ENCODE results near the gene AIMP1. TPM values are rescaled to one million over a fixed set of nuclear protein-coding genes. Genes with fewer than 3 reads are reported as not detected.

Gene AIMP1
- total and polyA plus RNA-seq, 8 donors: 13.9 to 437 (median 27.2) TPM

- TF ChIP-seq POLR2A (IDR thresholded peaks at IDR 0.05) (no peak), POLR2AphosphoS5 (IDR thresholded peaks at IDR 0.05) (no peak), CTCF (IDR thresholded peaks at IDR 0.05) (no peak), EP300 (IDR thresholded peaks at IDR 0.05) (no peak)
- intact Hi-C loops (cut with DNase I; ENCODE audit: low total_unique reads): no loop called here
Observed at GRCh38 chr4:106323119-106323518, 6.8 kb downstream of the AIMP1 start.

GRCh38 chr4:106325800-106326199 lies 9.4 kb downstream of the AIMP1 start:
- intact Hi-C loops (cut with DNase I; ENCODE audit: low total_unique reads): no loop called here
- H3K36me3 ChIP-seq: peaks cover 29 to 67% (median 64%) of the 10 kb centered on the region in 4 donors
- H3K9me3 ChIP-seq: no peaks in the 10 kb centered on the region
- H3K4me1 ChIP-seq: peaks cover 0 to 26% (median 5%) of the 10 kb centered on the region in 4 donors
- TF ChIP-seq CTCF (IDR thresholded peaks at IDR 0.05) (no peak), EP300 (IDR thresholded peaks at IDR 0.05) (no peak), POLR2A (IDR thresholded peaks at IDR 0.05) (no peak), POLR2AphosphoS5 (IDR thresholded peaks at IDR 0.05) (no peak)
- no peak for DNase-seq
- no peak overlapping the region for H3K27ac ChIP-seq
- H3K27me3 ChIP-seq: no peaks in the 10 kb centered on the region
- H3K4me3 ChIP-seq: no peak overlapping the region

More at GRCh38 chr4:106323119-106323518, 6.8 kb downstream of the AIMP1 start:
- H3K9me3 ChIP-seq: no peaks in the 10 kb centered on the region
- H3K36me3 ChIP-seq: peaks cover 25 to 45% (median 41%) of the 10 kb centered on the region in 4 donors
- no peak overlapping the region for H3K27ac ChIP-seq
- no peak overlapping the region for H3K4me3 ChIP-seq
- peaks cover 2 to 45% (median 18%) of the 10 kb centered on the region in 4 donors for H3K4me1 ChIP-seq
- DNase-seq: no peak
- H3K27me3 ChIP-seq: no peaks in the 10 kb centered on the region

GRCh38 chr4:106329041-106329618 lies 12.8 kb downstream of the AIMP1 start:
- no peaks in the 10 kb centered on the region for H3K27me3 ChIP-seq
- H3K4me3 ChIP-seq: no peak overlapping the region
- WGBS, 5 donors: 20 to 39% (median 22%) methylated on average over 1 of the region's 1 CpG
- no peak overlapping the region for H3K27ac ChIP-seq
- peaks cover 35 to 93% (median 90%) of the 10 kb centered on the region in 4 donors for H3K36me3 ChIP-seq
- peak in 1 of 2 donors; percentile 61 for DNase-seq
- TF ChIP-seq POLR2A (IDR thresholded peaks at IDR 0.05): no peak
- peak in 5 of 7 experiments; percentile 37 to 54 (median 43) for TF ChIP-seq CTCF (IDR thresholded peaks at IDR 0.05)
- peaks cover 0 to 16% (median under 1%) of the 10 kb centered on the region in 4 donors for H3K4me1 ChIP-seq
- H3K9me3 ChIP-seq: no peaks in the 10 kb centered on the region
- intact Hi-C loops (cut with DNase I; ENCODE audit: low total_unique reads): no loop called here

GRCh38 chr4:106333186-106333585 lies 16.8 kb downstream of the AIMP1 start:
- intact Hi-C loops (cut with DNase I; ENCODE audit: low total_unique reads): no loop called here
- H3K27ac ChIP-seq: no peak overlapping the region
- peaks cover 0 to 7% (median 4%) of the 10 kb centered on the region in 4 donors for H3K9me3 ChIP-seq
- peaks cover 0 to 11% (median 2%) of the 10 kb centered on the region in 4 donors for H3K4me1 ChIP-seq
- DNase-seq: no peak
- H3K36me3 ChIP-seq: peaks cover 35 to 100% (median 99%) of the 10 kb centered on the region in 4 donors
- no peak overlapping the region for H3K4me3 ChIP-seq
- TF ChIP-seq EP300 (IDR thresholded peaks at IDR 0.05) (no peak), POLR2AphosphoS5 (IDR thresholded peaks at IDR 0.05) (no peak), CTCF (IDR thresholded peaks at IDR 0.05) (no peak), POLR2A (IDR thresholded peaks at IDR 0.05) (no peak)
- no peaks in the 10 kb centered on the region for H3K27me3 ChIP-seq
- 55 to 78% (median 69%) methylated on average over 5 of the region's 5 CpGs for WGBS, 5 donors

Measured in stomach (tissue), 9 donors.